Ureter (tissue), 1 donor: Measurements from ENCODE around the gene TMEM231. TPM values are rescaled to one million over a fixed set of nuclear protein-coding genes. Genes with fewer than 3 reads are reported as not detected.
"Not testable (repeated sequence)": the region's sequence is repeated elsewhere in the genome, so short reads cannot be mapped to it uniquely, and the experiment has no call there.

Experiments used
- DNase-seq: peaks from one replicate; pipeline ENCODE4 v3.0.0-alpha.2; 2020; ENCODE audit warnings: low spot score
- total RNA-seq: library from RNA; stranded (reverse); gene quantifications from one replicate; pipeline ENCODE4 v1.2.4, GENCODE V29; 2023
- donor health status: DM: yes; HTN: yes; CAD: no.

TMEM231 gene
- total RNA-seq, result 18.3 TPM

GRCh38 chr16:75555707-75556430 is at the start of gene TMEM231:
TSS of gene TMEM231 (minus strand) at chr16:75556252. CDS start at chr16:75556209, 43 bp downstream.
- peak; percentile 97 for DNase-seq

- DNase-seq, result no peak
These were observed 47.2 kb upstream of the TMEM231 start for GRCh38 chr16:75603241-75603640.

GRCh38 chr16:75599452-75600277 is 43.6 kb upstream of the TMEM231 start:
- no peak for DNase-seq

- DNase-seq, result no peak
These were observed 38.1 kb upstream of the TMEM231 start for GRCh38 chr16:75593825-75594820.

- DNase-seq, result no peak
These were observed 37.3 kb upstream of the TMEM231 start for GRCh38 chr16:75593308-75593707.

- not testable (repeated sequence) for DNase-seq
These were observed 35.9 kb upstream of the TMEM231 start for GRCh38 chr16:75591927-75592326.

GRCh38 chr16:75590920-75591843 is 35.1 kb upstream of the TMEM231 start:
- no peak for DNase-seq

GRCh38 chr16:75589306-75589705 is 33.3 kb upstream of the TMEM231 start:
- no peak for DNase-seq

- no peak for DNase-seq
These were observed 32.7 kb upstream of the TMEM231 start for GRCh38 chr16:75588716-75589115.

- no peak for DNase-seq
These were observed 28.1 kb upstream of the TMEM231 start for GRCh38 chr16:75584108-75584507.

GRCh38 chr16:75579281-75579834 is 23.3 kb upstream of the TMEM231 start:
- no peak for DNase-seq

- DNase-seq, result no peak
These were observed 22.7 kb upstream of the TMEM231 start for GRCh38 chr16:75578725-75579124.

GRCh38 chr16:75578212-75578611 is 22.2 kb upstream of the TMEM231 start:
- no peak for DNase-seq

- no peak for DNase-seq
These were observed 20.3 kb upstream of the TMEM231 start for GRCh38 chr16:75576384-75576811.

- DNase-seq, result no peak
These were observed 19.9 kb upstream of the TMEM231 start for GRCh38 chr16:75575958-75576357.

GRCh38 chr16:75573955-75574354 is 17.9 kb upstream of the TMEM231 start:
- no peak for DNase-seq

GRCh38 chr16:75572864-75573542 is 17.0 kb upstream of the TMEM231 start:
- no peak for DNase-seq

GRCh38 chr16:75570396-75571065 is 14.5 kb upstream of the TMEM231 start:
- no peak for DNase-seq

GRCh38 chr16:75567911-75568310 is 11.9 kb upstream of the TMEM231 start:
- no peak for DNase-seq
